SU-DHL-6 (cell line): ENCODE data around the gene TRPT1.

Experiments used
- H2AFZ ChIP-seq: fragments of 200-600 bp; sonication (generic); 2 replicates; pipeline ENCODE4 v1.6.1; 2014; ENCODE audit warnings: low read depth, mild to moderate bottlenecking, moderate library complexity, mixed read lengths, antibody characterized with exemption, low read length; ENCODE audit not compliant: severe bottlenecking
- H3F3A ChIP-seq: fragments of 200-600 bp; shearing (Covaris generic); 2 replicates; pipeline ENCODE4 v1.6.0; 2016; ENCODE audit warnings: antibody characterized with exemption, mild to moderate bottlenecking; ENCODE audit not compliant: insufficient read depth
- H3K27ac ChIP-seq: fragments of 200-600 bp; sonication (generic); 2 replicates; pipeline ENCODE4 v1.5.1; 2016; ENCODE audit warnings: low read depth, mild to moderate bottlenecking, low read length, moderate library complexity, mixed read lengths
- H3K27me3 ChIP-seq: fragments of 200-600 bp; sonication (generic), shearing (Covaris generic); 2 replicates; pipeline ENCODE4 v1.6.0; 2014; ENCODE audit warnings: mild to moderate bottlenecking, low read length
- H3K36me3 ChIP-seq: fragments of 200-600 bp; sonication (generic); 2 replicates; pipeline ENCODE4 v1.6.1; 2014; ENCODE audit warnings: mild to moderate bottlenecking, low read length, mixed read lengths
- H3K4me2 ChIP-seq: fragments of 300-600, 200-600 bp; shearing (Covaris generic), sonication (generic); 2 replicates; pipeline ENCODE4 v1.6.0; 2014; ENCODE audit warnings: low read length, low read depth, mild to moderate bottlenecking; ENCODE audit not compliant: poor library complexity, severe bottlenecking
- H3K4me3 ChIP-seq: fragments of 200-600 bp; sonication (generic); 2 replicates; pipeline ENCODE4 v1.5.1; 2014; ENCODE audit warnings: antibody characterized with exemption, low read length, mild to moderate bottlenecking, mixed read lengths; ENCODE audit not compliant: insufficient read depth, poor library complexity, severe bottlenecking
- H3K79me2 ChIP-seq: fragments of 200-600 bp; sonication (generic); 2 replicates; pipeline ENCODE4 v1.6.1; 2014; ENCODE audit warnings: mild to moderate bottlenecking, low read length, moderate library complexity; ENCODE audit not compliant: insufficient read depth
- H3K9ac ChIP-seq: fragments of 200-600 bp; sonication (generic); 2 replicates; pipeline ENCODE4 v1.7.0; 2014; ENCODE audit warnings: mild to moderate bottlenecking, low read length
- H3K9me2 ChIP-seq: fragments of 200-600 bp; sonication (generic); replicated peaks from 2 replicates; pipeline ENCODE4 v1.6.1; 2014; ENCODE audit warnings: low read length; ENCODE audit not compliant: insufficient read depth
- H3K9me3 ChIP-seq: fragments of 200-600 bp; sonication (generic); 2 replicates; pipeline ENCODE4 v1.6.1; 2014; ENCODE audit warnings: low read length, mixed read lengths; ENCODE audit not compliant: insufficient read depth
- H4K20me1 ChIP-seq: fragments of 200-600 bp; sonication (generic); 2 replicates; pipeline ENCODE4 v1.6.1; 2014; ENCODE audit warnings: low read depth, mild to moderate bottlenecking, antibody characterized with exemption, low read length, moderate library complexity, mixed read lengths
- EZH2phosphoT487 ChIP-seq: fragments of 200-600 bp; sonication (generic), shearing (Covaris generic); conservative IDR thresholded peaks from 2 replicates; pipeline ENCODE4 v1.6.1; 2018; ENCODE audit warnings: mild to moderate bottlenecking, antibody characterized with exemption, low read length, moderate library complexity, mixed read lengths
- TF ChIP-seq, protein P1 (sequence below): fragments of 200-600 bp; sonication (generic); IDR thresholded peaks from one replicate; pipeline ENCODE4 v1.5.1; 2017; ENCODE audit warnings: antibody characterized with exemption, mild to moderate bottlenecking, low read length, moderate library complexity; ENCODE audit not compliant: insufficient read depth, poor library complexity, severe bottlenecking

The TRPT1 gene

DNA sequence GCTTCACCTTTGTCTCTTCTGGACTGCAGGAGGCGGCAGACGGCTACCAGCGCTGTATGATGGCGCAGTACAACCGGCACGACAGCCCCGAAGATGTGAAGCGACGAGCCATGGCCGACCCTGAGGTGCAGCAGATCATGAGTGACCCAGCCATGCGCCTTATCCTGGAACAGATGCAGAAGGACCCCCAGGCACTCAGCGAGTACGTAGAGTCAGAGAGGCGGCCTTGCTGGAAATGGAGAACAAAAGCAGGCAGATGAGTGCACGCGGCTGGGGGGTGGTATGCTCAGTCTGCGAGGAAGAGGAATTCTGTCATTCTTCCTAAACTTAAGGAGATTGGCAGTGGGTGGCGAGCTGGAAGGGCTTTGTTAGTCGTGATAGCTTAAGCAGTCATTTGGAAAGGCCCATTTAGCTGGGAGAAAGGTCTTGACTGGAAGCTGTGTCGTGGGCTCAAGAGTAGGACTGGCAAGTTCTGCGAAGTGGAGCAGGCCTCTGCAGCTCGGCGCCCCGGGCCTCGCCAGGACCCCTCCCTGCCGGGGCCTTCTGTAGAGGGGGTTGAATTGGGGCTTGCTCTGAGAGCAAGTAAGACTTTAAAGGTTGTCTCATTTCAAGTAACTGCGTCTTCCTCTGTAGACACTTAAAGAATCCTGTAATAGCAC, 22.4 kb downstream of the TRPT1 start:
- Histone ChIP-seq H3K36me3 (no peaks in the 10 kb centered on the region; the same call in none of the 2 replicates), H3K4me2 (no peak overlapping the region), H3K79me2 (no peaks in the 10 kb centered on the region; the same call in 1 of the 2 replicates), H3K9me2 (no peaks in the 10 kb centered on the region), H3K4me3 (no peak overlapping the region), H2AFZ (no peak overlapping the region), H3K9ac (no peak overlapping the region), H3K27ac (no peak overlapping the region), H3K27me3 (no peaks in the 10 kb centered on the region), H3K9me3 (no peaks in the 10 kb centered on the region), H4K20me1 (no peaks in the 10 kb centered on the region), H3F3A (peaks cover 15% of the 10 kb centered on the region)
- no peak for TF ChIP-seq EZH2phosphoT487
- TF ChIP-seq, protein P1, sequence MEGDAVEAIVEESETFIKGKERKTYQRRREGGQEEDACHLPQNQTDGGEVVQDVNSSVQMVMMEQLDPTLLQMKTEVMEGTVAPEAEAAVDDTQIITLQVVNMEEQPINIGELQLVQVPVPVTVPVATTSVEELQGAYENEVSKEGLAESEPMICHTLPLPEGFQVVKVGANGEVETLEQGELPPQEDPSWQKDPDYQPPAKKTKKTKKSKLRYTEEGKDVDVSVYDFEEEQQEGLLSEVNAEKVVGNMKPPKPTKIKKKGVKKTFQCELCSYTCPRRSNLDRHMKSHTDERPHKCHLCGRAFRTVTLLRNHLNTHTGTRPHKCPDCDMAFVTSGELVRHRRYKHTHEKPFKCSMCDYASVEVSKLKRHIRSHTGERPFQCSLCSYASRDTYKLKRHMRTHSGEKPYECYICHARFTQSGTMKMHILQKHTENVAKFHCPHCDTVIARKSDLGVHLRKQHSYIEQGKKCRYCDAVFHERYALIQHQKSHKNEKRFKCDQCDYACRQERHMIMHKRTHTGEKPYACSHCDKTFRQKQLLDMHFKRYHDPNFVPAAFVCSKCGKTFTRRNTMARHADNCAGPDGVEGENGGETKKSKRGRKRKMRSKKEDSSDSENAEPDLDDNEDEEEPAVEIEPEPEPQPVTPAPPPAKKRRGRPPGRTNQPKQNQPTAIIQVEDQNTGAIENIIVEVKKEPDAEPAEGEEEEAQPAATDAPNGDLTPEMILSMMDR = no peak

DNA sequence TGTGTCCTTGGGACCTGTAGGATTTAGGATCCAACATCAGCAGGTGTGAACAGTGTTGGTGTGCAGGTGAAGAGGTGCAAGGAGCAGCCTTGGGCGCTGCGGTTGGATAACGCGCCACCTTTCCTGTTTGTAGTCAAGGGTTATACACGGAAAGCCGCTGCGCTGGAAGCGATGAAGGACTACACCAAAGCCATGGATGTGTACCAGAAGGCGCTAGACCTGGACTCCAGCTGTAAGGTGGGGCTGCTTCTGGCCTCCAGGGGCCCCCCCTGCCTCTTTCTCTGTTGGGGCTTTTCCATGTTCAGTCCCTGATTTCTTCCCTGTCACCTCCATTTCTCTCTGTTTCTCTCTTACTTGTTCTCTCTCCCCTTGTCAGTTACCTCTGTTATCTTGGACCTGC, 23.0 kb downstream of the TRPT1 start:
- Histone ChIP-seq H3K9me3 (no peaks in the 10 kb centered on the region), H3K36me3 (no peaks in the 10 kb centered on the region; the same call in none of the 2 replicates), H3K9ac (no peak overlapping the region), H2AFZ (no peak overlapping the region), H3F3A (peaks cover 15% of the 10 kb centered on the region), H3K4me3 (no peak overlapping the region), H3K9me2 (no peaks in the 10 kb centered on the region), H3K79me2 (no peaks in the 10 kb centered on the region; the same call in 1 of the 2 replicates), H4K20me1 (no peaks in the 10 kb centered on the region), H3K27ac (no peak overlapping the region), H3K4me2 (no peak overlapping the region), H3K27me3 (no peaks in the 10 kb centered on the region)
- no peak for TF ChIP-seq EZH2phosphoT487
- TF ChIP-seq, protein P1 = no peak

DNA sequence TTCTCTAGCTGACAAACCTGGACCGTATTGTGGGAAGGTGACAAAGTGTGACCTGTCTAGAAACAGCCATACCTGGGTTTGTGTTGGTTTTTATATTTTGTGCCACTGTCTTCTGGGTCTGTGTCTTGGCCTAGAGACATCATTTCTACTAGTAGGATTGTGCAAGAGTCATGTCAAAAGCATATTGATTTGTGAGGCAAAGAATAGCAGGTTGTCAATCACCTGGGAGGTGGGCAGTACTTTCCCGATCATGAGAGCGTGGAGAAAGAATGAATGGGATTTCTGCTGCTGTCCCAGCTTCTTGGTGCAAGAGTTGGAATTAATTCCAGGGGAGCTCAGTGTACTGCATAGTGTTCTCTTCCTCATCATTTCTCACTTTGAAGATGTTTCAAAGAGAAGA, 24.4 kb downstream of the TRPT1 start:
- H3F3A ChIP-seq = peaks cover 15% of the 10 kb centered on the region
- H3K36me3 ChIP-seq = peaks cover 8% of the 10 kb centered on the region
- H3K79me2 ChIP-seq = no peaks in the 10 kb centered on the region

More for the DNA sequence above, 24.4 kb downstream of the TRPT1 start:
- TF ChIP-seq, protein P1 = no peak
- no peak for TF ChIP-seq EZH2phosphoT487
- Histone ChIP-seq H3K27me3 (no peaks in the 10 kb centered on the region), H3K4me3 (no peak overlapping the region), H2AFZ (no peak overlapping the region), H3K27ac (no peak overlapping the region), H3K9ac (no peak overlapping the region), H3K9me2 (no peaks in the 10 kb centered on the region), H3K4me2 (no peak overlapping the region), H4K20me1 (no peaks in the 10 kb centered on the region), H3K9me3 (no peaks in the 10 kb centered on the region)
